Measurements from ENCODE around the gene OR10J1. TPM values are rescaled to one million over a fixed set of nuclear protein-coding genes. Genes with fewer than 3 reads are reported as not detected.
"Not testable (repeated sequence)": the region's sequence is repeated elsewhere in the genome, so short reads cannot be mapped to it uniquely, and the experiment has no call there.

OR10J1 gene
- total RNA-seq, 4 donors from 2014 or later, result not detected

DNA sequence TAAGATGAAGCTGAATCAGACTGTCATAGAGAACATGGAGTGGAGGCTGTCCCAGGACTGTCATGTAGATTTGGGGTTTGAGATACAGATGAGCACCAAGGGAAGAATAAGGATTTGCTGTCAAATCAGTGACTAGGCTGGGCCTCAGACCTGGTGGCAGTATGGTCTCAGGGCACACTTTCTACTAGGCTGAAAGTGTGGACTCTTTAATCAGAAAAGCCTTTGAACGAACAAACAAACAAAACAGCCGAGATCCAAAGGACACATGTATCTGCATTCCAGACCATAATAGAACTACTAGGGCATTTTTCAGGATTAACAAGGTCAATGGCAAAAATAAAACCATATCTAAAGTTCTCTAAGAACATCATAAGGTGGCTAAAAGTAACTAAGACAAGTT is 2.9 kb downstream of the OR10J1 start:
- TF ChIP-seq POLR2A (IDR thresholded peaks at IDR 0.05) (no peak), POLR2AphosphoS5 (IDR thresholded peaks at IDR 0.05) (no peak), EP300 (IDR thresholded peaks at IDR 0.05) (no peak)
- TF ChIP-seq, protein P1, sequence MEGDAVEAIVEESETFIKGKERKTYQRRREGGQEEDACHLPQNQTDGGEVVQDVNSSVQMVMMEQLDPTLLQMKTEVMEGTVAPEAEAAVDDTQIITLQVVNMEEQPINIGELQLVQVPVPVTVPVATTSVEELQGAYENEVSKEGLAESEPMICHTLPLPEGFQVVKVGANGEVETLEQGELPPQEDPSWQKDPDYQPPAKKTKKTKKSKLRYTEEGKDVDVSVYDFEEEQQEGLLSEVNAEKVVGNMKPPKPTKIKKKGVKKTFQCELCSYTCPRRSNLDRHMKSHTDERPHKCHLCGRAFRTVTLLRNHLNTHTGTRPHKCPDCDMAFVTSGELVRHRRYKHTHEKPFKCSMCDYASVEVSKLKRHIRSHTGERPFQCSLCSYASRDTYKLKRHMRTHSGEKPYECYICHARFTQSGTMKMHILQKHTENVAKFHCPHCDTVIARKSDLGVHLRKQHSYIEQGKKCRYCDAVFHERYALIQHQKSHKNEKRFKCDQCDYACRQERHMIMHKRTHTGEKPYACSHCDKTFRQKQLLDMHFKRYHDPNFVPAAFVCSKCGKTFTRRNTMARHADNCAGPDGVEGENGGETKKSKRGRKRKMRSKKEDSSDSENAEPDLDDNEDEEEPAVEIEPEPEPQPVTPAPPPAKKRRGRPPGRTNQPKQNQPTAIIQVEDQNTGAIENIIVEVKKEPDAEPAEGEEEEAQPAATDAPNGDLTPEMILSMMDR (IDR thresholded peaks at IDR 0.05), result no peak
- Histone ChIP-seq H3K4me3 (no peak overlapping the region), H3K27me3 (no peaks in the 10 kb centered on the region), H3K9me3 (no peaks in the 10 kb centered on the region), H3K4me1 (no peaks in the 10 kb centered on the region), H3K27ac (no peak overlapping the region), H3K36me3 (no peaks in the 10 kb centered on the region)
- WGBS, 2 donors (ENCODE audit: low coverage in 1 of 2), result 64 to 65% methylated on average over 2 of the region's 2 CpGs
- ATAC-seq, result no peak

DNA sequence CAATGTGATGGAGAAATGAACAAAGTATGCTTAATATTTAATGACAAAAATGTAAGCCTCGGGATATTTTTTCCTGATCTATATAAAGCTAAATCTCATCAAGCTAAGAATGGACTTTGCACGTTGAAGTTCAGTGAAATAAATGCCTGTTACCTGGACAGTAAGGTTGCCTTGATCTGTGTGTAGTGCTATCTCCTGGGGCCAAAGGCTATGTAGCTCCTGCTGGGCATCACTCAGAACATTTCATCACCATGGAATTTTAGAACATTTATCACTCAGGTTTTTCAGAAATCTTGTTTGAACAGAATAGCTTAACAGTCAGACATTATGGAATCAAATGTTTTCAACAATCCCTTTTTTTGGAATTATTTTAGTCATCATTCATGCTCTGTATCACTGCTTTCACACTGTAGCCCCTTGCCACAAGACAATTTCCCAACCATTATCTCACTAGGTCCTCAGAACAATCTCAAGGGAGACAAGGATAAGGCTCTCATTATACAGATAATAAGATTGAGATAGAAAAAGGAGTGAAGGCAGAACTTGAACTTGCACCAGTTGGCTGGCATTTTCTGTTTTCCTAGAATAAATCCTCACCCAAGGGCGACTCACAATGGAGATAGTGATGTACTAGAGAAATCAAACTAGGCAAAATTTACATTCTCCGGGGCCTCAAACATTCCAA is 3.7 kb downstream of the OR10J1 start:
- no peak for ATAC-seq
- Histone ChIP-seq H3K4me3 (no peak overlapping the region), H3K36me3 (no peaks in the 10 kb centered on the region), H3K9me3 (no peaks in the 10 kb centered on the region), H3K27ac (no peak overlapping the region), H3K4me1 (no peaks in the 10 kb centered on the region), H3K27me3 (no peaks in the 10 kb centered on the region)
- WGBS, 2 donors (ENCODE audit: low coverage in 1 of 2), result 52 to 64% methylated on average over 4 of the region's 4 CpGs
- TF ChIP-seq POLR2A (IDR thresholded peaks at IDR 0.05) (no peak), EP300 (IDR thresholded peaks at IDR 0.05) (no peak), POLR2AphosphoS5 (IDR thresholded peaks at IDR 0.05) (no peak)
- TF ChIP-seq, protein P1 (IDR thresholded peaks at IDR 0.05), result no peak

DNA sequence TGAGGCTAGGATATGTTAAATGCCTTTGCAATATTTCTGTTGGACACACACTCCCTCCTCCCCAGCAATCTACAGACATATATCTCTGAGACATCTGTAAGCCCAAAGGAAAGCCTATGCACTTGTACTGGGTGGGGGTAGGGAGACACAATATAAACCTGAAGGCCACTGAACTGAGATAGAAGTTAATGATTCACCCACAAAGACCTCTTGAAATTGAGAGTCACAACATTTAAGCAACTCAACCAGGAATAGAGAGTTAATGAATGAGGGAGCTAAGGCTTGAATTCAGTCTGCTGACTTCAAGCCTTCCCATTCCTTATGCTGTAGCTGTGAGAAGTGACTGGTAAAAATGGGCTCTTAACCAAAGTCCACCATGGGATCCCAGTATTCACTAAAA is 5.0 kb downstream of the OR10J1 start:
- no peaks in the 10 kb centered on the region for H3K27me3 ChIP-seq
- H3K36me3 ChIP-seq, result no peaks in the 10 kb centered on the region
- H3K4me3 ChIP-seq, result no peak overlapping the region
- no peak for ATAC-seq
- no peak overlapping the region for H3K27ac ChIP-seq
- no peaks in the 10 kb centered on the region for H3K4me1 ChIP-seq
- TF ChIP-seq POLR2AphosphoS5 (IDR thresholded peaks at IDR 0.05) (no peak), EP300 (IDR thresholded peaks at IDR 0.05) (no peak)
- no peaks in the 10 kb centered on the region for H3K9me3 ChIP-seq

DNA sequence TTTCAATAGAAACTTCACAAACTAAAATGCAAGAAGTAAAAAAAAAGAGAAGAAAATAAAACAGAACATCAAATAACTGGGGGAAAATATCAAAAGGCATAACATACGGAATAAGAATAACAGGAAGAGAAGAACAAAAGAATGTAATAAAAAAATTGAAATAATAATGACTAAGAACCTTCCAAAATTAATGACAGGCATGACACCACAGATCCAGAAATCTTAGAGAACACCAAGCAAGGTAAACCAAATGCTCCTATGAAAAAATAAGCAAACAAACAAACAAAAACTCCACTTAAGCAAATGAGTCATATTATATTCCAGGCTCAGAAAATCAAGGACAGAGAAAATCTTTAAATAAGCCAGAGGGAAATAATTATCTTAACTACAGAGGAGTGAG is 8.7 kb downstream of the OR10J1 start:
- 35% methylated on average over 1 of the region's 1 CpG; no CpG with 5 or more reads in 1 of the 2 donors for WGBS, 2 donors (ENCODE audit: low coverage in 1 of 2)
- ATAC-seq, result no peak
- H3K4me3 ChIP-seq, result no peak overlapping the region
- H3K9me3 ChIP-seq, result peaks cover 0 to 22% (median 0%) of the 10 kb centered on the region in 3 donors
- no peaks in the 10 kb centered on the region for H3K4me1 ChIP-seq
- H3K27me3 ChIP-seq, result no peaks in the 10 kb centered on the region
- H3K36me3 ChIP-seq, result no peaks in the 10 kb centered on the region
- H3K27ac ChIP-seq, result no peak overlapping the region
- TF ChIP-seq, protein P1 (IDR thresholded peaks at IDR 0.05), result no peak
- TF ChIP-seq POLR2A (IDR thresholded peaks at IDR 0.05) (no peak), EP300 (IDR thresholded peaks at IDR 0.05) (no peak), POLR2AphosphoS5 (IDR thresholded peaks at IDR 0.05) (no peak)

DNA sequence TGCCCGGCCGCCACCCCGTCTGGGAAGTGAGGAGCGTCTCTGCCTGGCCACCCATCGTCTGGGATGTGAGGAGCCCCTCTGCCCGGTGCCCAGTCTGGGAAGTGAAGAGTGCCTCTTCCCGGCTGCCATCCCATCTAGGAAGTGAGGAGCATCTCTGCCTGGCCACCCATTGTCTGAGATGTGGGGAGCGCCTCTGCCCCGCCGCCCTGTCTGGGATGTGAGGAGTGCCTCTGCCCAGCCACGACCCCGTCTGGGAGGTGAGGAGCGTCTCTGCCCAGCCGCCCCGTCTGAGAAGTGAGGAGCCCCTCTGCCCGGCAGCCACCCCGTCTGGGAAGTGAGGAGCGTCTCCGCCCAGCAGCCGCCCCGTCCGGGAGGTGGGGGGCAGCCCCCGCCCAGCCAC is 10.1 kb downstream of the OR10J1 start:
- ATAC-seq, H3K36me3 ChIP-seq, H3K4me3 ChIP-seq, H3K4me1 ChIP-seq, H3K27ac ChIP-seq, H3K27me3 ChIP-seq: not testable (repeated sequence)
- peaks cover 0 to 22% (median 0%) of the 10 kb centered on the region in 3 donors for H3K9me3 ChIP-seq
- WGBS, 2 donors (ENCODE audit: low coverage in 1 of 2), result no CpG with 5 or more reads among the region's 23 CpGs

DNA sequence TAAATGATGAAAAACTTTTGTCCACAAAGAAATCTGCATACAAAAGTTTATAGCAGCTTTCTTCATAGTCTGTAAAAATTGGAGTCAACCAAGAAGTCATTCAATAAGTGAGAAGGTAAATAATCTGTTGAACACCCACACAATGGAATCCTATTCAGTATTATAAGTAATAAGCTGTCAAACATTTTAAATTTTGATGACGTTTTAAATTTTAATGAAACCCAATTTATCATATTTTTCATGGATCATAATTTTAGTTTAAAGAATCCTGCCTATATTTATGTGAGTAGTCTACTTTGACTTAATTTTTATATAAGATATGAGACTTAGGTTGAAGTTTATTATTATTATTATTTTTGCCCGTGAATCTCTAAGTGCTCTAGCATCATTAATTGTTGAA is 20.0 kb downstream of the OR10J1 start:
- ATAC-seq, result no peak
- 75 to 78% methylated on average over 2 of the region's 2 CpGs for WGBS, 2 donors (ENCODE audit: low coverage in 1 of 2)
- TF ChIP-seq POLR2AphosphoS5 (IDR thresholded peaks at IDR 0.05), result no peak
- TF ChIP-seq, protein P1 (IDR thresholded peaks at IDR 0.05), result no peak
- TF ChIP-seq EP300 (IDR thresholded peaks at IDR 0.05), result no peak
- TF ChIP-seq POLR2A (IDR thresholded peaks at IDR 0.05), result no peak
- Histone ChIP-seq H3K27me3 (no peaks in the 10 kb centered on the region), H3K9me3 (peaks cover 0 to 17% (median 0%) of the 10 kb centered on the region in 3 donors), H3K4me3 (no peak overlapping the region), H3K27ac (no peak overlapping the region), H3K4me1 (no peaks in the 10 kb centered on the region), H3K36me3 (no peaks in the 10 kb centered on the region)

Measured in gastroesophageal sphincter (tissue), 4 donors.